GM18873 (cell line): ENCODE data around the gene CDK5RAP2.
"Not testable (repeated sequence)": the region's sequence is repeated elsewhere in the genome, so short reads cannot be mapped to it uniquely, and the experiment has no call there.

ENCODE experiments used
- ATAC-seq: cut with Tn5 transposase; IDR thresholded peaks from one replicate; pipeline ENCODE4 v1.9.1; 2021; ENCODE audit warnings: mild to moderate bottlenecking, moderate library complexity, moderate number of reproducible peaks; ENCODE audit not compliant: unreplicated experiment, low FRiP score

CDK5RAP2 gene

DNA sequence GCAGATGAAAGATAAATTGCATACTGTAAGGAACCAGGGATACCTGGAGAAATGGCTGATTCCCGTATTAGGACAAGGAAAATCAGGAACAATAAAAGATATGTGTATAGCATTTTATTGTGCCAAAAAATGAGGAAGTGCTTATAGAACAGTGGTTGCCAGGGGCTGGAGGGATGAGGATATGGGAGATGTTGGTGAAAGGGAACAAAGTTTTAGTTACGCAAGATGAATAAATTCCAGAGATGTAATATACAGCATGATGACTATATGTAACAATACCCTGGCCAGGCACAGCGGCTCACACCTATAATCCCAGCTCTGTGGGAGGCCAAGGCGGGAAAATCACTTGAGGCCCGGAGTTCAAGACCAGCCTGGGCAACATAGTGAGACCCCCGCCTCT is 101.8 kb downstream of the CDK5RAP2 start:
- no peak for ATAC-seq

GRCh38 chr9:120477534-120478001 is 102.4 kb downstream of the CDK5RAP2 start:
- ATAC-seq: no peak

DNA sequence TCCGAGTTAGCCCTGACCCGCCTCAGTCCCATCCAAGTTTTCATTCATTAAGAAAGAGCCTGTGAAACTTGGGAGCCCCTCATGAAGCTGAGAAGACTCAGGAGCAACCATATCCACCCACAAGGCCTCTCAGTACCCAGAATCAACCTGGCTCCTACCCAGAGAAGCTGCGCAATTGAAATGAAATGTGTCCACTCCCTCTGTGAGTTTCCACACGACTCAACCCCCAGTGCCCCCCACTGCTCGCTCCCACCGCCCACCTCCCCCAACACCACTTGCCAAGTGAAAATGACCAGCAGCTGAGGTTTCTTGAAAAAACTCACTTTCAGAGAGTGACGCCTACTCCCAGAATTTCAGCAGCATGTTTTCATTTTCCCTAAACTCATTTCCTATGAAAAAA is 104.6 kb downstream of the CDK5RAP2 start:
- no peak for ATAC-seq

GRCh38 chr9:120474591-120475243 is 105.2 kb downstream of the CDK5RAP2 start:
- no peak for ATAC-seq

DNA sequence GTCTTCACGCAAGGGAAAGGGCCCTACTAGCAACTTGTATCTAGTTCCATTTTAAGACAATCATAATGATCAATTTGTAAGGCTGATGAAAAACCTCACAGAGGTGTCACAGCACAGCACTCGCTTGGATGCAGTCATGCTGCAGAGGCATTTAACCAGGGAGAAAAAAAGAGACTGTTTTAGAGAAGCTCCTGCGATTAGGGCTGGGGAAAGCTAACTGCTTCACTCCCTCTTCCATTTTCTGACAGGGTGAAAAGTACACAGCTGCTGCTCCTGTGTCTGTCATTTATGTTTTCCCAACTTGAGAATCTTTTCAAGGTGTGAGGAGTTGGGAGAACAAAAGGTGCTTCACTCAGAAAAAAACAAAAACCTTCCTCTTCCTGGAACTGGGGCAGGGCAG is 106.4 kb downstream of the CDK5RAP2 start:
- ATAC-seq: no peak

GRCh38 chr9:120465685-120466407 is 114.1 kb downstream of the CDK5RAP2 start:
- no peak for ATAC-seq

- no peak for ATAC-seq
Measured at GRCh38 chr9:120464887-120465421, 115.0 kb downstream of the CDK5RAP2 start.

- ATAC-seq: no peak
Measured at GRCh38 chr9:120464176-120464886, 115.6 kb downstream of the CDK5RAP2 start.

GRCh38 chr9:120463765-120464164 is 116.2 kb downstream of the CDK5RAP2 start:
- ATAC-seq: no peak

DNA sequence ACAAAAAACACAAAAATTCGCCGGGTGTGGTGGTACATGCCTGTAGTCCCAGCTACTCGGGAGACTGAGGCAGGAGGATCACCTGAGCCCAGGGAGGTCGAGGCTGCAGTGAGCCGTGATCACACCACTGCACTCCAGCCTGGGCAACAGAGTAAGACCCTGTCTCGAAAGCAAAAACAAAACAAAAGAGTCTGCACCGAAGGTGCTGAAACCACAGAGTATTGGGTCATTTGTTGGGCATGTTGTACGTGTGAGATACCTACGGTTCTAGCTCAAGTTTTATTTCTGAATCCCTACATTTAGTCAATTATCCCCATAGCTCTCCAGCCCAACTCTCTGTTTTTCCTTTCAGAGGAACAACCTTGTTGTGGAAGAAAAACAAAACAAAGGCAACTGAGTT is 118.3 kb downstream of the CDK5RAP2 start:
- ATAC-seq: not testable (repeated sequence)

DNA sequence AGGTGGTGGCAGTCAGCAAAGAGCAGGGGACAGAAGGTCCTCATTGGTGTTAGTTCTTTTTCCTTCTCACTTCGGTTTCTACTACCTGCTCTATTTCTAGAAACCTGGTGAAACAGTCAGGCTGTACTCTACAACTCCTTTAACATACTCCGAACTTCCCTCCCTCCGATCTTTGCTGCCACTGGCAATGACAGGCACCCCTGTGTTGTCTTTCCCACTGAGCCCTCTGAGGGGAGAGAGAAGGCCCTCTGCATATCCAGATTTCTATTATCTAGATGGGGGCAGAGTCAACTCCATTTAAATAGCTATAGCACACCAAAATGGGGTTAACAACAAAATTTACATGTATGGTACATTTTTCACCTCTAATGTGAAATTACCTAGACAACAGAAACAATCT is 123.7 kb downstream of the CDK5RAP2 start:
- ATAC-seq: no peak

GRCh38 chr9:120454467-120454866 is 125.5 kb downstream of the CDK5RAP2 start:
- ATAC-seq: no peak

DNA sequence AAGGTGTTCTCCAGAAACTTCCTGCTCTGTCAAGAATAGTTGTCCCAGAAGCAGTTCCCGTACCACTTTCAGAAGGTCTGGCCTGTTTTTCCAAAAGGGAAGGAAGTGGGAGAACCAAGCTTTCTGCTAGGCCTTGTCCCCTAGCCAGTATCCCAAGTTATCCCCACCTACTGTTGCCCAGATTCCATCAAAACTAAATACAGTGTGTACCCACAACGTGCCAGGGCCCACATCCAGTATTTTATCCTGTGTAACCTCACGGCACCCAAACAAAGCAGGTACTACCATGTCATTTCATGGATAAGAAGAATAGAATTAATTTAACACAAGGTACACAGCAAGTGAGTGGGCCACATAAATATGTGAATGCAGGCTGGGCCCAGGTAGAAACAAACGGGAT is 126.2 kb downstream of the CDK5RAP2 start:
- ATAC-seq: no peak

DNA sequence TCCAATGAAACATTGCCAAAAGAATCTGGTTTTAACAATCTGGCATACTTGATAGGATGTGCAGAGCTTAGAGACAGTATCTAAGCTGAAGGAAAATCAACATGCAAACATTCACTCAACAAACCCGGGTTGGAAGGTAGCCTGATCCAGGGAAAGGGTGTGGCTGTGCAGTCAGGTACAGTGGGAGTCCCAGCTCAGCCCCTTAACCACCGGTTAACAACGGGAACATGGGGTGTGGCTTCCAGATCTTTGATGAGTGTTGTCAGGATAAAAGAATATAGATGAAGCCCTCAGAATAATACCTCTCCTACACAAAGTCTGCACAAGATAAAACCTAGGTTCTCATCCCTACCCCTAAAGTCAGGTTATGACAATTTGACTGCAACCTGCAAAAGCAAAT is 127.3 kb downstream of the CDK5RAP2 start:
- no peak for ATAC-seq

- ATAC-seq: no peak
Measured at GRCh38 chr9:120450916-120451315, 129.1 kb downstream of the CDK5RAP2 start.

DNA sequence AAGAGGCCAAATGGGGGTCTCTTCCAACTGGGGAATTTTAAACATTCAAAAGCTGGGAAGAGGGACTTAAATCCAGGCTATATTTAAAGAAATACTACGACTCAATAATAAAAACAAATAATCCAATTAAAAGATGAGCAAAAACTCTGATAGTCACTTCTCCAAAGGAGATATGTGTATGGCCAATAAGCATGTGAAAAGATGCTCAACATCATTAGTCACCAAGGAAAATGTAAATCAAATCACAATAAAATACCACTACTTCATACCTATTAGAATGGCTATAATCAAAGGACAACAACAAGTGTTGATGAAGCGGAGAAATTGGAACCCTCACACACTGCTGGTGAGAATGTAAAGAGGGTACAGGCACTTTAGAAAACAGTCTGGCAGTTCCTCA is 130.4 kb downstream of the CDK5RAP2 start:
- no peak for ATAC-seq

- ATAC-seq: no peak
Measured at GRCh38 chr9:120447959-120448500, 131.9 kb downstream of the CDK5RAP2 start.

DNA sequence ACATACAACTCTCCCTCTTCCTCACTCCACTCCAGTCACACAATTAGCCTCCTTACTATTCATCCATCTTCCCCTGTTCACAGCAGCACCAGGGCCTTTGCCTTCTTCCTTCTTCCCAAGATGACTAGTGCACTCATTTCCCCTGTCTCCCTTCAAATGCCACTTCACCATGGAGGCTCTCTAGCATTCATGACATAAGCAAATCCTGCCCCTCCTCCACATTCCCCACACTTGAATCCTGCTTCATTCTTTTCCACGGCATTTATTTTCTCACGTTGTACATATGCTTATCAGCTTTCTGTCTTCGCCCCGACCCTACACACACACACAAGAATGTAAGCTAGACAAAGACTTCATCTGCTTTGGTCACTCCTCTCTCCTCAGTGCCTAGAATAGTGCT is 133.3 kb downstream of the CDK5RAP2 start:
- ATAC-seq: no peak

DNA sequence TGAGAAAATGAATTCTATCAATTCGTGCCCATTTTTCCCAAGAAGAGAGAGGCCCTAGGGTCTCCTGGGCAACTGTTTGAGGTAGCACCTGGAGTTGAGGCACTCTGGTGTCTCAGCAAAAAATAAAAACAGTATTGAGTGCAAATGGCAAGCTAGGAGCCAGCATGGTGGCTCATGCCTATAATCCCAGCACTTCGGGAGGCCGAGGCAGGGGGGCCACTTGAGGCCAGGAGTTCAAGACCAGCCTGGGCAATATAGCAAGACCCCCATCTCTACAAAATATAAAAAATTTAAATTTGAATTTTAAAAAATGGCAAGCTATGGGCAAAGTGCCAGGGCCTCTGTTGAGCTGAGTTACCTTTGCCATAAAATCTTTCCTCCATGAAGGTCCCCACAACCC is 136.0 kb downstream of the CDK5RAP2 start:
- ATAC-seq: no peak

- no peak for ATAC-seq
Measured at GRCh38 chr9:120443489-120443888, 136.5 kb downstream of the CDK5RAP2 start.
